Measurements from ENCODE around the gene CASP10. TPM values are rescaled to one million over a fixed set of nuclear protein-coding genes. Genes with fewer than 3 reads are reported as not detected.

The CASP10 gene
- total and polyA plus RNA-seq, 4 donors: 8.9 to 74.4 (median 16.7) TPM

DNA sequence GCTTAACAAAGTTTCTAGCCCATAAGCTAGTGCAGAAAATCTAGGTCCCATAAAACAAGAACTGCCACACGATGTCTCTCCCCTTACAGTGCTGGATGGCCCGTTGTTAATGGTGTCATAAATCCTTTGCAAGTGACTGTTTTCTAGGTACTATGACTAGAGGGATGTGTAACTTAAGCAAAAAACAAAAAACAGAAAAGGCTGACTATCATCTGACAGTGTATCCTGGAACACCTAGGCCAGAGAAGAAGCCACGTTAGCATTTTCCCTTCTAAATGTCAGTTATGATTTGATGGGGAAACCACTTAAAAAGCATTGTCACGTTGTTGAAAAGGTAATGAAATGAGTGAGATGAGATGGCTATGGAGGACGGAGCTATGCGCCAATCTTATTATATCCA is 79.8 kb downstream of the CASP10 start:
- Histone ChIP-seq H3K27ac (ENCODE audit: low read depth in 1 of 2, low read length in 1 of 2) (no peak overlapping the region), H3K9me3 (ENCODE audit: control insufficient read depth in 4 of 4, insufficient read depth in 3 of 4, low read length in 3 of 4) (no peaks in the 10 kb centered on the region), H3K36me3 (ENCODE audit: control insufficient read depth in 4 of 4, insufficient read depth in 4 of 4, low read length in 4 of 4) (peaks cover 0 to 4% (median 2%) of the 10 kb centered on the region in 4 donors), H3K27me3 (ENCODE audit: control insufficient read depth in 3 of 3, insufficient read depth in 3 of 3, low read length in 2 of 3) (no peaks in the 10 kb centered on the region), H3K4me1 (ENCODE audit: control insufficient read depth in 5 of 5, insufficient read depth in 5 of 5, low read length in 5 of 5) (peaks cover 0 to 9% (median 1%) of the 10 kb centered on the region in 5 donors), H3K9ac (ENCODE audit: insufficient read depth in 1 of 2, low read length in 2 of 2) (no peak overlapping the region), H3K4me3 (no peak overlapping the region)
- TF ChIP-seq, protein P1, sequence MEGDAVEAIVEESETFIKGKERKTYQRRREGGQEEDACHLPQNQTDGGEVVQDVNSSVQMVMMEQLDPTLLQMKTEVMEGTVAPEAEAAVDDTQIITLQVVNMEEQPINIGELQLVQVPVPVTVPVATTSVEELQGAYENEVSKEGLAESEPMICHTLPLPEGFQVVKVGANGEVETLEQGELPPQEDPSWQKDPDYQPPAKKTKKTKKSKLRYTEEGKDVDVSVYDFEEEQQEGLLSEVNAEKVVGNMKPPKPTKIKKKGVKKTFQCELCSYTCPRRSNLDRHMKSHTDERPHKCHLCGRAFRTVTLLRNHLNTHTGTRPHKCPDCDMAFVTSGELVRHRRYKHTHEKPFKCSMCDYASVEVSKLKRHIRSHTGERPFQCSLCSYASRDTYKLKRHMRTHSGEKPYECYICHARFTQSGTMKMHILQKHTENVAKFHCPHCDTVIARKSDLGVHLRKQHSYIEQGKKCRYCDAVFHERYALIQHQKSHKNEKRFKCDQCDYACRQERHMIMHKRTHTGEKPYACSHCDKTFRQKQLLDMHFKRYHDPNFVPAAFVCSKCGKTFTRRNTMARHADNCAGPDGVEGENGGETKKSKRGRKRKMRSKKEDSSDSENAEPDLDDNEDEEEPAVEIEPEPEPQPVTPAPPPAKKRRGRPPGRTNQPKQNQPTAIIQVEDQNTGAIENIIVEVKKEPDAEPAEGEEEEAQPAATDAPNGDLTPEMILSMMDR (IDR thresholded peaks at IDR 0.05; ENCODE audit: control extremely low read depth, extremely low read depth): no peak
- ATAC-seq (ENCODE audit: insufficient read depth, low FRiP score) (no peak), DNase-seq (no peak)
- WGBS, 2 donors: 49 to 74% methylated on average over 6 of the region's 6 CpGs

DNA sequence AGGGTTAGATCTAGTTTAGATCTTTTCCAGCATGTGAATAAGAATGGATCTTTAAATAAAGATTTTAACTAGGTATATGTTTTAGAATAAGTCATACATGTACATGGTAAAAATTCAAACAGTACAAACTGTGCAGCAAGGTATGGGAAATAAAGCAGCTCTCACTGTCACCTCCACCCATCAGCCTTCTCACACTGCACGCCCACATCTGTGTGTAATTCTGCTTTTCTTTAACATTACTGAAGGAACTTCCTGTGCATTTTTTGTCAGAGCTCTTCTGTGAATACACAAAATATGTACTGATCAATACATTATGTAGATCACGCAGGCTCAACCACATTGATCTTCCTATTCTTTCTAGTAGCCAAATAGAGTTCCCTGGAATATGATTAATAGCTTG is 80.8 kb downstream of the CASP10 start:
- no peaks in the 10 kb centered on the region for H3K9me3 ChIP-seq (ENCODE audit: control insufficient read depth in 4 of 4, insufficient read depth in 3 of 4, low read length in 3 of 4)
- WGBS, 2 donors: 56 to 70% methylated on average over 2 of the region's 2 CpGs
- peaks cover 0 to 4% (median 3%) of the 10 kb centered on the region in 4 donors for H3K36me3 ChIP-seq (ENCODE audit: control insufficient read depth in 4 of 4, insufficient read depth in 4 of 4, low read length in 4 of 4)
- DNase-seq (no peak), ATAC-seq (ENCODE audit: insufficient read depth, low FRiP score) (no peak)
- H3K27me3 ChIP-seq (ENCODE audit: control insufficient read depth in 3 of 3, insufficient read depth in 3 of 3, low read length in 2 of 3): no peaks in the 10 kb centered on the region
- H3K4me1 ChIP-seq (ENCODE audit: control insufficient read depth in 5 of 5, insufficient read depth in 5 of 5, low read length in 5 of 5): peaks cover 0 to 9% (median 0%) of the 10 kb centered on the region in 5 donors
- no peak overlapping the region for H3K27ac ChIP-seq (ENCODE audit: low read depth in 1 of 2, low read length in 1 of 2)
- TF ChIP-seq, protein P1 (IDR thresholded peaks at IDR 0.05; ENCODE audit: control extremely low read depth, extremely low read depth): no peak
- H3K4me3 ChIP-seq: no peak overlapping the region
- H3K9ac ChIP-seq (ENCODE audit: insufficient read depth in 1 of 2, low read length in 2 of 2): no peak overlapping the region

DNA sequence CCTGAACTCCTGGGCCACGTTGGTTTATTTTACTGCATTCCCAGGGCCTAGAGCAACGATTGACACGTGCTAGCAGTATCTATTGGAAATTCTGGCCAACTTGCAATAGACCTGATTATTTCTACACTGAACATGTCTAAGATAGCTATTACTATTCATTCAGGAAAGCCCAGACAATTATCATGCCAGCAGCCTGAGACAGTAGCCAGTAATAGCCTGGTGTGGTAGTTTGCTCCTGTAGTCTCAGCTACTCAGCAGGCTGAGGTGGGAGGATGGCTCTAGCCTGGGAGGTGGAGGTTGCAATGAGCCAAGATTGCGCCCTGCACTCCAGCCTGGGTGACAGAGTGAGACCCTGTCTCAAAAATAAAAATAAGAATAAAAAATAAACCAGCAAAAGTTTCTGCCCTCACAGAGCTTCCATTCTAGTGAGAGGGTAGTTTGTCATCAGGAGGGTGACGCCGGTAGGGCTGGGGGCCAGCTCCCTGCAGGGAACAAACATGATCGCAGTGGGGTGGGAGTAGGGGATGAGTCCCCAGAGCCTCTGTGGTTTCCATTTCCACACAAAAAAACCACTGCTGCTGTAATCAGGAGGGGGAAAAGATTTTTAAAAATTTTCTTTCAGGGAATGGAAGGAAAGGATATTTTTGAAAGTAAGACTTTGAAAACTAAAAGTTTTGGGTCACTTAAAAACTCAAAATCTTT is 81.7 kb downstream of the CASP10 start:
- no peaks in the 10 kb centered on the region for H3K9me3 ChIP-seq (ENCODE audit: control insufficient read depth in 4 of 4, insufficient read depth in 3 of 4, low read length in 3 of 4)
- no peak overlapping the region for H3K4me3 ChIP-seq
- H3K27ac ChIP-seq (ENCODE audit: low read depth in 1 of 2, low read length in 1 of 2): no peak overlapping the region

More for the DNA sequence above, 81.7 kb downstream of the CASP10 start:
- DNase-seq (no peak), ATAC-seq (ENCODE audit: insufficient read depth, low FRiP score) (no peak)
- WGBS, 2 donors: 63 to 83% methylated on average over 7 of the region's 7 CpGs
- H3K9ac ChIP-seq (ENCODE audit: insufficient read depth in 1 of 2, low read length in 2 of 2): no peak overlapping the region
- peaks cover 0 to 6% (median 0%) of the 10 kb centered on the region in 5 donors for H3K4me1 ChIP-seq (ENCODE audit: control insufficient read depth in 5 of 5, insufficient read depth in 5 of 5, low read length in 5 of 5)
- TF ChIP-seq, protein P1 (IDR thresholded peaks at IDR 0.05; ENCODE audit: control extremely low read depth, extremely low read depth): no peak
- H3K36me3 ChIP-seq (ENCODE audit: control insufficient read depth in 4 of 4, insufficient read depth in 4 of 4, low read length in 4 of 4): peaks cover 0 to 9% (median 5%) of the 10 kb centered on the region in 4 donors
- no peaks in the 10 kb centered on the region for H3K27me3 ChIP-seq (ENCODE audit: control insufficient read depth in 3 of 3, insufficient read depth in 3 of 3, low read length in 2 of 3)
